CD4-positive, alpha-beta T cell treated with Interleukin-15 for 4 hours (primary cell): ENCODE data around the gene TDRD7.

ENCODE experiments used
- DNase-seq: peaks from one replicate; pipeline ENCODE4 v3.0.0-alpha.2; 2020; ENCODE audit warnings: low spot score

TDRD7 gene

DNA sequence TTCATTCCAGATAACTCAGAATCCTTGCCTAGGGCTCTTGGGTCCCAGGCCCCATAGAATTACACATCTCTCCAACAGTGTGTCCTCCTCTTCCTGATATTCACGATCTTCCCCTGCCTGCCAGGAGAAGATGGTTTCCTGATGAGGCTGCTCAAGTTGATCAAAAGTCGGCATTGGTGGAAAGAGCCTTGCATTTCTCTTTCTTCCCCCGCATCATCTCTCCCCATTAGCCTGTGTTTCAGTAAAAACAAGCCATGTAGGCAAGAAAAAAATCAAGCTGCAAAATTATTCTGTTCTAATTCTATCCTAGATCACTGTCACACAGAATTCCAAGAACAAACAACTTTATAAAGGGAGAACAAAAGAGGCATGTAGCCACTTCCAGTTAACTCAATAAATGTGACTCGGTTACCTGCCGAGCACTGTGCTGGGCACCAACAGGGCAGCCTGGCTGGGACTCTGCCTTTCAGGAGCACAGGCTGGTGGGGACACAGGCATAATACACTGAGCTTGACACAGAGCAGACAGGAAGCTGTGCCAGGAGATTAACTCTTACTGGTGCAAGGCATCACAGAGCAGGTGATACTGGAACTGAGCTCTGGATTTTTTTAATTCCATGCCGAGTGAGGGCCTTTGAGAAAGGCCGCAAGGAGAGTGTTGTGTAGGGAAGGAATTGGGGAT lies 115.1 kb downstream of the TDRD7 start:
- DNase-seq: no peak

DNA sequence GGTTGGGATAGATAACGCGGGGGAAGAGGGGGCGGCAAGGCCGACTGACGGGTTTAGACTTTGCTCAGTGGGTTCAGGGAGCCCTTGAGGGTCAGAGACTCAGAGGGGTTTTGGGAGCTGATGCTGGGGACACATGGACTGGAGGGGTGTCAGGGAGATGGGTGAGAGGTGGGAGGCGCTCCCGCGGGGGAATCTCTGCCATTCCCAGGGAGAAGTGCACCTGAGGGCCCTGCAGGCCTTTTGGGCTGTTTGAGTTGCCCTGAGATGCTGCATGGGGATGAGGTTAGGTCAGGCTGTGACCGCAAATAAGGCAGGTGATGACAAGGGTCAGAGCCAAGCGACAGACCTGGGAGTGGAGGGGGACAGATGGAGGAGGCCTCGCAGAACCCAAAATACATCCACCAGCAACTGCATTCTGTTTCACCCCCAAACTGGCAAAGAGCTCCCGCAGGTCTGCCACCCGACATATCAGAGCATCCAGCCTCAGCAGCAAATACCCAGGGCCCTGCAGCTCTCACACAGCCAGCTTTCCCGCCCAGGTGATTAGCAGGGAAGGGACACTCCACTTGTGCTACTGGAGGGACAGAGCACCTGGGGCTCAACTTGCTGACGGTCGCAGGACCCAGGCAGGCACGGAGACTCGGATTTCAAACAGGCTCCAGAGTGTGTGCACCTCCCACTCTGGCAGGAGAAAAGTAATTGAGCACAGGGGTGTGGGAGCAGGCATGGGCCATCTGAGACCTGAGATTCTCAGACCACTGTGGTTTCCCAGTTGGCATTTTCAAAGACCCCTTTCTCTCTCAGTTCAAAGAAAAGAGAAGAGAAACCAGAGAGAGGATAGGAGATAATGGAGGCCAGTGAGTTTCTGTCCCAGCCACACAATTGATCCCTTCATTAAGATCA lies 116.0 kb downstream of the TDRD7 start:
- DNase-seq: no peak

DNA sequence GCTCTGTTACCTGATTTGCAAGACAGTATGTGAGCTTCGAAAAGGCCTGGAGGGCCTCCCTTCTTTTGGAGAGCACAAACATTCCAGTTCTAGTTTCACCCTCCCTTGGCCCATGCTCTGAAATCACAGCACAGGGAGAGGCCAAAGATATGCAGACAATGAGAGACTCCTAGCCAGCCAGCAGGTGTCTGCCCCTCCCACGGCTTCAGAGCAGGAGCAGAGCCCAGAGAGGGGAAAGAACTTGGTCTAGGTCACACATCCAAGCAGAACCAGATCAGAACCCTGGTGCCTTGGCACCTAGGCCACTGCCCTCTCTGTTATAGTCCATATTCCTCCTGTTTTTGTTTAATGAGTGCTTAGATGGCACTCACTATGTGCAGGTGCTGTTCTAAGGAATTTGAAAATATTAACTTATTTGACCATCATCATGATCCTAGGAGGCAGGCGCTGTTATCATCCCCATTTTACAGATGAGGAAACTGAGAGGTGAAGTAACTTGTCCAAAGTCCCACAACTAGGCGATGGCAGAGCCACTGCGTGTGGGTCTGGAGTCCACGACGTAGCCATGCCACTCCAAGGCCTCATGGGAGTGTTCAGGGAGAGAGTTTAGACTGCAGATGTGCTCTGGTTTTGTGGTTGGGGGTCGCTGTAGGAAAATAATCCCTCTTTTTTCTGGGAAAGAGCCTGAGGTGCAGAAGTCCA lies 116.8 kb downstream of the TDRD7 start:
- DNase-seq: no peak

DNA sequence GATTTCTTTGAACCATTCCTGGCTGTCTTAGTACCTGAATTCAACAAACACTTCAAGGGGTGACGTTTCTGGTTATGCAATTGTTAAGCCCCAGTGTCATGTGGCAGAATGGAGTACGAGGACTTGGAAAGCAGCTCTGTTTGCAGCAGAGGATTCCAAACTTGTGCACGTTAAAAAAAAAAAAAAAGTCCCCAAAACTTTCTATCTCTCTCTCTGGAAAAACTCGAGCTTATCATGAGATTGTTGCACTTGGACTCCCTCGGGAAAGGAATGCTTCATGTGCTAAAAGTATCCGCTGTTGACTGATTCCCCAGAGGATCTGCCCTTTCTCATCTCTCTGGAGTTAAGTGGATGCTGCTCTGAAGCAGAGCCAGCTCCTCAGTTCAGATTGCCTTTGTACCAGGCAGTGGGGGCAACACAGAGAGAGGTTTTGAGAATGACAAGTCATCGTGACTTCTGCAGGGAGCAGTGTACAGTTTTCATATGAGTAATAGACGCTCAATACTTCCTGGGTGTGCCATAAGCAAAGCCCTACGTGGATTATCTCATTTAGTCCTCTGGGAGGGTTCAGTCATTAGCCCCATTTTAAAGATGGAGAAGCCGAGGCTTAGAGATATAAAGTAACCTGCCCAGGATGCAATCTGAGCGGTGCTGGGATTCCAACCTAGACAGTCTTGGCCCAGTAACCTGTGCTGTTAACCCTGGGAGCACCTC lies 117.6 kb downstream of the TDRD7 start:
- DNase-seq: no peak

DNA sequence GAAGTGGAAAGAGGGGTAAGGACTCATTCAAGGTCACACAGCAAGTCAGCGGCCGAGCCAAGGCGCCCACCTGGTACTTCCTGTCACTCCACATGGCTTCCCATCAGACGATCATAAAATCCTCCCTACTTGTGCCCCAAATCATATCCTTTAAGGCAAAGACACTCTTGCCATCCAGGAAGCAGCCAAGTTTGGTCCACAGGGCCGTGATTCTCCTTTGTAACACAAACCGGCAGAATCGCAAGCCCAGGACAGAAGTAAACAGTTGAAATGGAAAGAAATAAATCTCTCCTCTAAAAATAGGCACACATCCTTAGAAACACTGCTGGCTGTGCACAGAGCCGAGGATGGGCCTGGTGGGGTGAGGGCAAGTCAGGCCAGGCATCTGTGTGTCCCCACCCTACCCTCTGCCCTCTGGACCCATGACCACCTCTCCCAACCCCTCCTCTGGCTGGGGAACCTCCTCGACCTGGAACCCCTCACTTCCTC lies 120.0 kb downstream of the TDRD7 start:
- no peak for DNase-seq

DNA sequence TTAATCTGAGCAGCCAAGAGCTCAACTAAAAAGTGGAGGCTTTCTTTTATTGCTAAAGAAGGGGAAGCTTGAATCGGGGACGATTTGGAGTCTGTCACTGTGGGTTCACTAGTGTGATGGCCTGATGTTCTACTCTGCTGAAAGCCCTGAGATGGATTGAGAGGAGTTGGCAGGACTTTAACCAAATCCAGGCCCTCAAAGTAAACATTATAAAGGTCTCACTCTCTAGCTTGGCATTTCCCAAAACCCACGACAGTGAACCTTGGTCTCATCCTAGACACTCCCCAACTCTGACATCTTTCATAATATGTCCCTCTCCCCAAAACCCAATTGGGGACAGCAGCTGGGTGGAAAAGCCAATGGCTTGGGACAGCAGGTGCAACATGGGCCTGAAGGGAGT lies 122.3 kb downstream of the TDRD7 start:
- no peak for DNase-seq

DNA sequence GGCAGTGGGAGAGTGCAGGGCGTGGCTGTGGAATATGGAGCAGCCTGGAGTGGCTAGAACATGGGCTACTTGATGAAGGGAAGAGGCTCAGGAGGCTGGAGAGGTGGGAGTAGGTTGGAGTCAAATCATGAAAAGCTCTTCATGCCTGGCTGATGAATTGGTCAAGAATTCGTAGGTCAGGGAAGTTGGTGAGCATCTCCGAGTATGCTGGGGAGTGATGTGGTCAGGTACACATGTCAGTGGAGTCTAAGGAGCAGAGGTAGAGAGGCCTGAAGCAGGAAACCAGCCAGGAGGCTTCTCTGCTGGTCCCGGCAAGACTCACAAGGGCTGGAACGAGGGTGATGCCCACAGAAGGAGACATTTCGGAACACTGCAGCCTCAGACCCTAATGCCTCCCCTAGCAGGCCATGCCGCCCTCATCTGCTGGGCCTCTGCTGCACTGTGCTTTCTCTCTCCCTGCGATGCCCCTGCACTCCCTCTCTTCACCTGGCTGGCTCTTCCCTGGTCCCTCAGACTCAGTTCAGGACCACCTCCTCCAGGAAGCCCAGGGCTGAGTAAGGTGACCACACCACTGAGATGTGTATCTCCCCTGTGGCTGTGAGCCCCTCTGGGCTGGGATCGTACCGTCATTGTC lies 123.2 kb downstream of the TDRD7 start:
- DNase-seq: no peak

DNA sequence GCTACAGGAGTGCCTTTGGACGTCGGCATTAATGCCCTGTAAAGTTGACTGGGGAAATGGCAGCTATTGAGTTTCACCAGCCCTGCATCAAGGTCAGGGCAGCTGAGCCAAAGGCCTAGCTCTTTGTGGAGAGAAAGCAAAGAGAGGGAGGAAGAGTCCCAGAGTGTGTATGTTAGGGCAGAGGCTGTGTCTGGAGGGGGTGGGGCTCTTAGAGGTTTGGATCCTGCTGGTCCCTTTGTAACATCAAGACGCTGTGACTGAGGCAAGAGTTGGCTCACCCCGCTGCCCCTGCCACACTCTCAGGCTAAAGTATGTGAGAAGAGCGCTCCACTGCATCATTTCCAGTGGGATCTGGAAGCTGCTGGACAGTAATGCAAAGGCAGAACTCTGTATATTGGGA lies 123.9 kb downstream of the TDRD7 start:
- DNase-seq: no peak

DNA sequence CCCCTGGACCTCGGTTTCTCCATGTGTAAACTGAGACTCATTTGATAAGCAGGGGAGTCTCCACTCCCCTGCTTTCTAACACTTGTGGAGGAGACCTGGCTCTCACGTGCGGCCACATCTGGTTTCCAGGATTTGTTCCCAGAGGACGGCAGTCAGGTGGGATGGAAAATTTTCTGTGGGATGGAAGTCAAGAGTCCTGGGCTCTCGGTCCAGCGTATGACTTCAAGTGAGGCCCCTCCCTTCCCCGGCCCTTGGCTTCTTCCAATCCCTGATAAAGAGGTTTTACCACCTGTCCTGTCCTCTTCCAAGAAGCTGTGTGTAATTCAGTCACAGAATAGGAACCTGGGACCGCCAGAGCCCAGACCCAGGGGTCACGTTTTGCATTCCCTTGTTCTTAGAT lies 124.6 kb downstream of the TDRD7 start:
- no peak for DNase-seq

DNA sequence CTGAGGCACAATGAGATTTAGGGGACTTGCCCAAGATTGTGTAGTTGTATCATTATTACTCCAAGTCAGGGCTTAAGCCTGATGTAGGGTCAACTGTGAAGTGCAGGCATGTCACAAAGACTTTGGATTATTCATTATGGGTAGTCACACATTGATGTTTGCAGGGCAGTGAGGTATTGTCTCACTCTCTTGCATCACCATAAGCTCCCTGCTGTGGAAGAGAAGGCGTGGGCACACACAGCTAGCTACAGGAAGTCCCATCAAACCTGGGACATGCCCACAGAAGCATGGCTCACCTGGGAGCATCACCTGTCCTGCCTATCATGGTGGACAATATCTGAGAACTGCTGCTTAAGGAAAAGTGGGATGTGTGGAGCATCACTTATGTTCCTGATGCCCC lies 131.7 kb downstream of the TDRD7 start:
- DNase-seq: no peak

DNA sequence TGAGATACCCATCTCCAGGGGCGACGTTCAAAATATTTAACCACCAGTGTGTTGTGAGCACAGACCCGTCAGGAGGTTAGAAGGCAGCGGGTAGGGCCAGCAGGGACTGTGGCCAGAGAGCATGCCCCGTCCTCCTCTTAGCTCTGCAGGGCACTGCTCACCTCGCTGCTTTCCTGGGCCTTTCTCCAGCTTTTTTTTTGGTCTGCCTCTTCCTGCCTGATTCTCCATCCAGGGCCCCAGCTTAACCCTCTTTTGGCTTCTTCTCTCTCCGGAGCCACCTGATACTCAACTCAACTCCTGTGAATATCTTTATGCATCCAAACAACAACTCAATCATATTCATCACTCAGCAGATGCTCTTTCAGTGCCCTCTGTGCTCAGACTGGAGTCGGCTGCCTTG lies 133.6 kb downstream of the TDRD7 start:
- DNase-seq: no peak
